ENCODE data around the gene ASIC1.

ASIC1 gene

GRCh38 chr12:50129290-50129689, 71.9 kb downstream of the ASIC1 start:
- Mint-ChIP-seq H3K36me3 (ENCODE audit: low read depth) (peaks cover 52% of the 10 kb centered on the region), H3K4me1 (no peaks in the 10 kb centered on the region), H3K4me3 (no peak overlapping the region), H3K9me3 (no peaks in the 10 kb centered on the region), H3K27me3 (ENCODE audit: low read depth) (no peaks in the 10 kb centered on the region), H3K27ac (no peak overlapping the region)
- TF ChIP-seq CTCF (IDR thresholded peaks at IDR 0.05; ENCODE audit: unreplicated experiment in 3 of 3): no peak

GRCh38 chr12:50132505-50133135, 75.2 kb downstream of the ASIC1 start:
- no peaks in the 10 kb centered on the region for H3K9me3 Mint-ChIP-seq
- H3K4me3 Mint-ChIP-seq: no peak overlapping the region
- H3K36me3 Mint-ChIP-seq (ENCODE audit: low read depth): peaks cover 59% of the 10 kb centered on the region
- no peaks in the 10 kb centered on the region for H3K27me3 Mint-ChIP-seq (ENCODE audit: low read depth)
- no peaks in the 10 kb centered on the region for H3K4me1 Mint-ChIP-seq
- peak overlapping the region in 1 of 3 experiments; percentile 8 for H3K27ac Mint-ChIP-seq
- peak; percentile 57 to 64 (median 60) for TF ChIP-seq CTCF (IDR thresholded peaks at IDR 0.05; ENCODE audit: unreplicated experiment in 3 of 3)

Data from nephron (organoid).